SK-N-SH (cell line): ENCODE data around the gene TMEM97. TPM values are rescaled to one million over a fixed set of nuclear protein-coding genes. Genes with fewer than 3 reads are reported as not detected.

Experiments
- CTCF ChIA-PET: fragments of 300-600, 350-600 bp; formaldehyde crosslinking; extraction: SDS; loops from one replicate; lab custom pipeline; 2021; lab: Yijun Ruan, JAX
- POLR2A ChIA-PET: fragments of 350-600 bp; sonication (Branson Sonifier 250); formaldehyde crosslinking; extraction: SDS; loops from one replicate; lab custom pipeline; 2020; ENCODE audit warnings: antibody characterized with exemption, inconsistent platforms; lab: Yijun Ruan, JAX
- DNase-seq: peaks from one replicate; pipeline ENCODE4 v3.0.0; 2012
- H2AFZ ChIP-seq: fragments of 200-600 bp; sonication (generic); 2 replicates; pipeline ENCODE4 v1.8.1; 2016; ENCODE audit warnings: antibody characterized with exemption, mild to moderate bottlenecking, low read depth
- H3F3A ChIP-seq: fragments of 200-600 bp; sonication (generic); replicated peaks from 2 replicates; pipeline ENCODE3; 2016; ENCODE audit warnings: antibody characterized with exemption, mild to moderate bottlenecking; ENCODE audit not compliant: insufficient read depth
- H3K27ac ChIP-seq, 2 experiments: fragments of 200-500 bp in 1 of 2; fragments of 200-600 bp in 1 of 2; sonication (Bioruptor generic) in 1 of 2; sonication (generic), shearing (Covaris generic) in 1 of 2; 2 replicates each; pipeline versions ENCODE4 v1.5.1 to v1.6.1; 2014 to 2016; ENCODE audit warnings: low read depth in 2 of 2, inconsistent platforms in 1 of 2, low read length in 1 of 2, mild to moderate bottlenecking in 1 of 2, mixed read lengths in 1 of 2
- H3K27me3 ChIP-seq: fragments of 200-600 bp; sonication (generic), shearing (Covaris generic); 2 replicates; pipeline ENCODE4 v1.6.1; 2016; ENCODE audit warnings: mixed run types; ENCODE audit not compliant: insufficient read depth
- H3K36me3 ChIP-seq, 2 experiments: fragments of 200-500 bp in 1 of 2; fragments of 200-600 bp in 1 of 2; sonication (Bioruptor generic) in 1 of 2; sonication (generic) in 1 of 2; replicated peaks in 1 of 2; 2 replicates each; pipeline versions ENCODE3 to v1.5.1; 2014 to 2016; ENCODE audit warnings: low read length in 1 of 2, mild to moderate bottlenecking in 1 of 2; ENCODE audit not compliant: insufficient read depth in 2 of 2, control insufficient read depth in 1 of 2
- H3K4me1 ChIP-seq, 2 experiments: fragments of 200-500 bp in 1 of 2; fragments of 200-600 bp in 1 of 2; sonication (Bioruptor generic) in 1 of 2; sonication (generic), shearing (Covaris generic) in 1 of 2; 2 replicates each; pipeline versions ENCODE4 v1.5.1 to v1.6.1; 2014 to 2016; ENCODE audit warnings: low read depth in 1 of 2, low read length in 1 of 2, mixed run types in 1 of 2; ENCODE audit not compliant: insufficient read depth in 2 of 2, control insufficient read depth in 1 of 2
- H3K4me2 ChIP-seq: fragments of 200-600 bp; sonication (generic), shearing (Covaris generic); 2 replicates; pipeline ENCODE4 v1.6.1; 2017; ENCODE audit warnings: mixed run types
- H3K4me3 ChIP-seq, 2 experiments: fragments of 200-500 bp in 1 of 2; fragments of 200-600 bp in 1 of 2; sonication (Bioruptor generic) in 1 of 2; sonication (generic), shearing (Covaris generic) in 1 of 2; 2 replicates each; pipeline versions ENCODE4 v1.5.1 to v1.8.1; 2014 to 2016; ENCODE audit warnings: low read depth in 2 of 2, inconsistent platforms in 1 of 2, low read length in 1 of 2, mild to moderate bottlenecking in 1 of 2, mixed read lengths in 1 of 2, moderate library complexity in 1 of 2
- H3K79me2 ChIP-seq: fragments of 200-600 bp; sonication (generic); 2 replicates; pipeline ENCODE4 v1.8.1; 2017; ENCODE audit warnings: mild to moderate bottlenecking; ENCODE audit not compliant: insufficient read depth
- H3K9ac ChIP-seq: fragments of 200-600 bp; sonication (generic); 2 replicates; pipeline ENCODE4 v1.6.1; 2017; ENCODE audit warnings: mixed run types
- H3K9me2 ChIP-seq: fragments of 200-600 bp; sonication (generic); 2 replicates; pipeline ENCODE4 v1.6.1; 2017; ENCODE audit warnings: mixed run types
- H3K9me3 ChIP-seq: fragments of 200-600 bp; sonication (generic); 2 replicates; pipeline ENCODE4 v1.6.1; 2017; ENCODE audit warnings: mixed run types, mild to moderate bottlenecking, moderate library complexity
- H4K20me1 ChIP-seq: fragments of 200-600 bp; sonication (generic); 2 replicates; pipeline ENCODE4 v1.6.1; 2017; ENCODE audit warnings: mild to moderate bottlenecking, mixed run types; ENCODE audit not compliant: insufficient read depth
- CHD2 ChIP-seq: fragments of 150-350 bp; IDR thresholded peaks from 2 replicates; pipeline ENCODE4 v1.6.1; 2018; ENCODE audit warnings: low read length; ENCODE audit not compliant: partially characterized antibody
- ELF1 ChIP-seq: IDR thresholded peaks from 2 replicates; pipeline ENCODE4 v1.4.0; 2012
- EZH2phosphoT487 ChIP-seq: fragments of 200-600 bp; sonication (generic); IDR thresholded peaks from 2 replicates; pipeline ENCODE4 v1.6.1; 2017; ENCODE audit warnings: low read depth, mixed run types, mild to moderate bottlenecking, antibody characterized with exemption, moderate library complexity, borderline replicate concordance
- FOXJ3 ChIP-seq: sonication (generic); formaldehyde crosslinking; IDR thresholded peaks from 2 replicates; pipeline ENCODE4 v1.5.1; 2020; ENCODE audit warnings: mild to moderate bottlenecking, missing genetic modification reagents
- JUND ChIP-seq: IDR thresholded peaks from 2 replicates; pipeline ENCODE4 v1.4.0; 2012
- MEF2A ChIP-seq: IDR thresholded peaks from 2 replicates; pipeline ENCODE4 v1.4.0; 2012; ENCODE audit warnings: low read depth, borderline replicate concordance
- MXI1 ChIP-seq: IDR thresholded peaks from 2 replicates; pipeline ENCODE4 v1.6.1; 2012; ENCODE audit warnings: mild to moderate bottlenecking, low read depth, low read length, improper control_type of control experiment
- NFIC ChIP-seq: IDR thresholded peaks from 2 replicates; pipeline ENCODE4 v1.4.0; 2012; ENCODE audit warnings: borderline replicate concordance
- NRF1 ChIP-seq: IDR thresholded peaks from 2 replicates; pipeline ENCODE4 v1.6.1; 2012; ENCODE audit warnings: low read depth, mild to moderate bottlenecking, low read length
- POLR2AphosphoS5 ChIP-seq: IDR thresholded peaks from 2 replicates; pipeline ENCODE4 v1.6.1; 2012; ENCODE audit warnings: low read depth, low read length
- RCOR1 ChIP-seq: fragments of 150-350 bp; IDR thresholded peaks from 2 replicates; pipeline ENCODE4 v1.6.1; 2017; ENCODE audit warnings: antibody characterized with exemption, low read length
- RFX5 ChIP-seq: IDR thresholded peaks from 2 replicates; pipeline ENCODE4 v1.6.1; 2012; ENCODE audit warnings: mild to moderate bottlenecking, improper control_type of control experiment, low read length
- TCF12 ChIP-seq: IDR thresholded peaks from 2 replicates; pipeline ENCODE4 v1.4.0; 2012
- TEAD4 ChIP-seq: IDR thresholded peaks from 2 replicates; pipeline ENCODE4 v1.4.0; 2012; ENCODE audit warnings: mild to moderate bottlenecking, borderline replicate concordance; ENCODE audit not compliant: insufficient read depth
- YY1 ChIP-seq: IDR thresholded peaks from 2 replicates; pipeline ENCODE4 v1.4.0; 2012; ENCODE audit warnings: low read depth, mild to moderate bottlenecking
- WGBS: methylation state at CpG from one replicate; pipeline ENCODE4 v1.1.6; 2017; ENCODE audit warnings: low lambda C conversion rate; 5-methylcytosine and 5-hydroxymethylcytosine counted together
- polyA plus RNA-seq, 3 experiments: library from polyadenylated mRNA; depleted of rRNA; stranded (reverse); fragments of >200 nt; gene quantifications; 2 replicates each; pipeline ENCODE4 v1.2.3, GENCODE V29; 2012
- TF ChIP-seq, protein P1 (sequence below): IDR thresholded peaks from 2 replicates; pipeline ENCODE4 v1.6.1; 2012; ENCODE audit warnings: mild to moderate bottlenecking, low read depth, low read length, moderate library complexity
- TF ChIP-seq, protein P2 (sequence below): IDR thresholded peaks from 2 replicates; pipeline ENCODE4 v1.4.0; 2012; ENCODE audit warnings: low read depth, borderline replicate concordance
- TF ChIP-seq, protein P3 (sequence below): fragments of 150-350 bp; IDR thresholded peaks from 2 replicates; pipeline ENCODE4 v1.6.1; 2017; ENCODE audit warnings: antibody characterized with exemption, low read length, low read depth, borderline replicate concordance
- TF ChIP-seq, protein P4 (sequence below): fragments of 150-350 bp; IDR thresholded peaks from 2 replicates; pipeline ENCODE4 v1.6.1; 2016; ENCODE audit warnings: mild to moderate bottlenecking, low read depth, low read length

Gene TMEM97
- polyA plus RNA-seq, 1 of the 3 experiments (the other 2 are of a cell fraction) = 8.6 TPM

DNA sequence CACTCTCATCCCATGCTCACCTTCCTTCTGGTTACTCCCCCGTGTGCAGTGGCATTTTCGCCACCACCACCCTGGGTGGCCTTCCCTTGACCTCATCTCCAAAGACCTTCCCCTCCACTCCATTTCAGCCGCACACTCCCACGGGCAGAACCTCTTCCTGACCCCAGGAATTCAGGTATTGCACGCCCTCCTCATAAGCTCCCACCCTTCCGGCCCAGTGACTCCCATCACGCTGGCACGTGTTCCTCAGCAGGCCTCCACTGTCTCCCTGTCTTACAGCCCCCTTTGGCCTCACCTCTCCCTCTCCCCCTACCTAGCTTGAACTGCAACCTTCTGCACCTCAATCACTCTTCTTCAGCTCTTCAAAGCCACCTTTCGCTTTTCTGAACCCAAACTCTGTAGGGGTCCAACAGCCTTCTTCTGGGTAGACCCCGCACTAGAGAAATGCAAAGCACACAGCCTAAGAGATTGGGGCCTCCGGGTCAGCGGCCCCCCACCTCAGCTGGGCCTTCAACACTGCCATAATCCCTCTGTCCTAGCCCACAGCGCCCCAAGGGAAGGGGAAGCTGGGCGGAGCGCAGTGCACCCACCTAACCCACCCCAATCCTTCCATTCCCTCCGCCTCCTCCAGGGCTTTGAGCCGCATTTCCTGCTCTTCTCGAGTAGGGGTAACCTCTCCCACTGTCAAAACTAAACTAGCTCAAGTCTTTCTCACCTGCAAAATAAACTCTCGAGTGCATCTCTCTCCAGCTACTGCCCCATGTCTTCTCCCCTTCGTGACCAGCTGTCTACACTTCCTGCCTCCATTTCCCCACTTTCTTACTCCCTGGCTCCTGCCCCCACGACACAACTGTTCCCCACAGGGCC is 1.7 kb upstream of the TMEM97 start:
- WGBS = 95% methylated on average over 21 of the region's 21 CpGs
- Histone ChIP-seq H2AFZ (peak overlapping the region; percentile 98; the same call in 1 of the 2 replicates), H3K4me1 (peaks cover 7 to 14% of the 10 kb centered on the region in 2 experiments; a peak in 1 of 4 replicates), H3K36me3 (no peaks in the 10 kb centered on the region), H3K27me3 (no peaks in the 10 kb centered on the region), H3K79me2 (peaks cover 20% of the 10 kb centered on the region), H3K27ac (no peak overlapping the region), H3F3A (no peaks in the 10 kb centered on the region), H3K9me2 (no peaks in the 10 kb centered on the region), H3K4me2 (no peak overlapping the region), H3K9ac (no peak overlapping the region), H3K4me3 (no peak overlapping the region; a peak in 1 of 4 replicates), H3K9me3 (no peaks in the 10 kb centered on the region), H4K20me1 (no peaks in the 10 kb centered on the region)
- TF ChIP-seq POLR2AphosphoS5 = no peak
- TF ChIP-seq MEF2A = no peak
- TF ChIP-seq TEAD4 = no peak
- no peak for TF ChIP-seq JUND
- TF ChIP-seq, protein P1, sequence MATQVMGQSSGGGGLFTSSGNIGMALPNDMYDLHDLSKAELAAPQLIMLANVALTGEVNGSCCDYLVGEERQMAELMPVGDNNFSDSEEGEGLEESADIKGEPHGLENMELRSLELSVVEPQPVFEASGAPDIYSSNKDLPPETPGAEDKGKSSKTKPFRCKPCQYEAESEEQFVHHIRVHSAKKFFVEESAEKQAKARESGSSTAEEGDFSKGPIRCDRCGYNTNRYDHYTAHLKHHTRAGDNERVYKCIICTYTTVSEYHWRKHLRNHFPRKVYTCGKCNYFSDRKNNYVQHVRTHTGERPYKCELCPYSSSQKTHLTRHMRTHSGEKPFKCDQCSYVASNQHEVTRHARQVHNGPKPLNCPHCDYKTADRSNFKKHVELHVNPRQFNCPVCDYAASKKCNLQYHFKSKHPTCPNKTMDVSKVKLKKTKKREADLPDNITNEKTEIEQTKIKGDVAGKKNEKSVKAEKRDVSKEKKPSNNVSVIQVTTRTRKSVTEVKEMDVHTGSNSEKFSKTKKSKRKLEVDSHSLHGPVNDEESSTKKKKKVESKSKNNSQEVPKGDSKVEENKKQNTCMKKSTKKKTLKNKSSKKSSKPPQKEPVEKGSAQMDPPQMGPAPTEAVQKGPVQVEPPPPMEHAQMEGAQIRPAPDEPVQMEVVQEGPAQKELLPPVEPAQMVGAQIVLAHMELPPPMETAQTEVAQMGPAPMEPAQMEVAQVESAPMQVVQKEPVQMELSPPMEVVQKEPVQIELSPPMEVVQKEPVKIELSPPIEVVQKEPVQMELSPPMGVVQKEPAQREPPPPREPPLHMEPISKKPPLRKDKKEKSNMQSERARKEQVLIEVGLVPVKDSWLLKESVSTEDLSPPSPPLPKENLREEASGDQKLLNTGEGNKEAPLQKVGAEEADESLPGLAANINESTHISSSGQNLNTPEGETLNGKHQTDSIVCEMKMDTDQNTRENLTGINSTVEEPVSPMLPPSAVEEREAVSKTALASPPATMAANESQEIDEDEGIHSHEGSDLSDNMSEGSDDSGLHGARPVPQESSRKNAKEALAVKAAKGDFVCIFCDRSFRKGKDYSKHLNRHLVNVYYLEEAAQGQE = no peak
- no peak for TF ChIP-seq NRF1
- TF ChIP-seq RCOR1 = no peak
- TF ChIP-seq EZH2phosphoT487 = no peak
- TF ChIP-seq, protein P2, sequence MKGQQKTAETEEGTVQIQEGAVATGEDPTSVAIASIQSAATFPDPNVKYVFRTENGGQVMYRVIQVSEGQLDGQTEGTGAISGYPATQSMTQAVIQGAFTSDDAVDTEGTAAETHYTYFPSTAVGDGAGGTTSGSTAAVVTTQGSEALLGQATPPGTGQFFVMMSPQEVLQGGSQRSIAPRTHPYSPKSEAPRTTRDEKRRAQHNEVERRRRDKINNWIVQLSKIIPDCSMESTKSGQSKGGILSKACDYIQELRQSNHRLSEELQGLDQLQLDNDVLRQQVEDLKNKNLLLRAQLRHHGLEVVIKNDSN = no peak
- no peak for TF ChIP-seq ELF1
- no peak for TF ChIP-seq YY1
- TF ChIP-seq CHD2 = no peak
- TF ChIP-seq NFIC = no peak
- no peak for TF ChIP-seq MXI1
- TF ChIP-seq RFX5 = no peak
- TF ChIP-seq, protein P3, sequence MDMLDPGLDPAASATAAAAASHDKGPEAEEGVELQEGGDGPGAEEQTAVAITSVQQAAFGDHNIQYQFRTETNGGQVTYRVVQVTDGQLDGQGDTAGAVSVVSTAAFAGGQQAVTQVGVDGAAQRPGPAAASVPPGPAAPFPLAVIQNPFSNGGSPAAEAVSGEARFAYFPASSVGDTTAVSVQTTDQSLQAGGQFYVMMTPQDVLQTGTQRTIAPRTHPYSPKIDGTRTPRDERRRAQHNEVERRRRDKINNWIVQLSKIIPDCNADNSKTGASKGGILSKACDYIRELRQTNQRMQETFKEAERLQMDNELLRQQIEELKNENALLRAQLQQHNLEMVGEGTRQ = no peak
- TF ChIP-seq FOXJ3 (CRISPR knock-in tag) = no peak
- no peak for TF ChIP-seq TCF12
- TF ChIP-seq, protein P4, sequence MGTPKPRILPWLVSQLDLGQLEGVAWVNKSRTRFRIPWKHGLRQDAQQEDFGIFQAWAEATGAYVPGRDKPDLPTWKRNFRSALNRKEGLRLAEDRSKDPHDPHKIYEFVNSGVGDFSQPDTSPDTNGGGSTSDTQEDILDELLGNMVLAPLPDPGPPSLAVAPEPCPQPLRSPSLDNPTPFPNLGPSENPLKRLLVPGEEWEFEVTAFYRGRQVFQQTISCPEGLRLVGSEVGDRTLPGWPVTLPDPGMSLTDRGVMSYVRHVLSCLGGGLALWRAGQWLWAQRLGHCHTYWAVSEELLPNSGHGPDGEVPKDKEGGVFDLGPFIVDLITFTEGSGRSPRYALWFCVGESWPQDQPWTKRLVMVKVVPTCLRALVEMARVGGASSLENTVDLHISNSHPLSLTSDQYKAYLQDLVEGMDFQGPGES = no peak
- ChIA-PET CTCF (interaction anchor here (0.6 to 3.5 kb wide), 5 partner anchors 8 to 87 kb away, joined by 3 to 15 read pairs (median 3); no protein-coding TSS in a partner anchor), POLR2A (interaction anchor here (1.4 to 3.5 kb wide), 2 partner anchors 8 to 18 kb away, joined by 3 to 11 read pairs; partner anchors contain the start of genes IFT20 and TNFAIP1)
- peak; percentile 27 for DNase-seq
